ENCODE data around the gene ZAR1L. TPM values are rescaled to one million over a fixed set of nuclear protein-coding genes. Genes with fewer than 3 reads are reported as not detected.

Gene ZAR1L
- total and polyA plus RNA-seq, 9 of the 15 experiments (the other 6 are each of a cell fraction or from before 2014, with no cell fraction given), result not detected

DNA sequence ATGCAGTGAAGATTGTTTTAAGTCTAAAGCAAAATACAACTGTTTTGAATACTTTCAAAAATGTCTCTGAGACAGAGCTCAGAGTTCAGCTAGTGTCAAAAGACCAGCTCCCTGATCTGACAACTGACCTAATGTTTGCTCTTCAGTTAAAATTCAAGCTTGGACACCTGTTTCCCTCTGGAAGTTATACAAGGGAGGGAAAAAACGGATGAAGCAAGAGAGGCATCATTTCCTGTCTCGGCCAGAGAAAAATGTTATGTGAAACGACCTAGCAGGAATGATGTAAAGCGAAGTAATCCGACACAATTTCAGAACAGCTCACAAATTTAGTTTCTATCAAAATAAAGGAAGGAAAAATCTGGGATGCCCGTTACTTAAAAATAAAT lies 59.4 kb downstream of the ZAR1L start:
- H3K79me2 ChIP-seq (ENCODE audit: control insufficient read depth, insufficient read depth, low read length), result no peaks in the 10 kb centered on the region
- intact Hi-C loops (cut with micrococcal nuclease), result no loop called here
- WGBS (ENCODE audit: insufficient coverage, low coverage, missing lambda C conversion rate), result 0% methylated on average over 6 of the region's 6 CpGs
- POLR2A ChIA-PET, result no interaction called here
- H3K36me3 ChIP-seq (ENCODE audit: control insufficient read depth, insufficient read depth, low read length), result no peaks in the 10 kb centered on the region
- no peaks in the 10 kb centered on the region for H3K4me1 ChIP-seq (replicated peaks in 1 of 2; ENCODE audit: control insufficient read depth in 2 of 2, insufficient read depth in 2 of 2, low read length in 2 of 2)
- H3K27me3 ChIP-seq (ENCODE audit: control insufficient read depth in 2 of 2, insufficient read depth in 2 of 2, low read length in 2 of 2), result peaks cover 5 to 6% of the 10 kb centered on the region in 2 experiments; a peak in 3 of 5 replicates
- H3K4me3 ChIP-seq, result no peak overlapping the region
- no peak overlapping the region for H3K4me2 ChIP-seq (ENCODE audit: insufficient read depth, low read length)
- no peak overlapping the region for H3K27ac ChIP-seq (ENCODE audit: extremely low read depth, low read depth, low read length)
- FAIRE-seq (no peak), DNase-seq (ENCODE audit: extremely low read depth in 1 of 4, low spot score in 3 of 4) (no peak), ATAC-seq (no peak)
- no peaks in the 10 kb centered on the region for H3K9me1 ChIP-seq (ENCODE audit: control insufficient read depth, insufficient read depth, low read length)
- H3K9me3 ChIP-seq (replicated peaks; ENCODE audit: control insufficient read depth, insufficient read depth, low read depth, low read length), result no peaks in the 10 kb centered on the region
- TF ChIP-seq GABPA (tag; conservative IDR thresholded peaks at IDR 0.05; ENCODE audit: low read depth) (peak; percentile 38; the same call in 1 of the 2 replicates), CEBPG (CRISPR knock-in tag; IDR thresholded peaks at IDR 0.05) (no peak), CEBPG (tag; conservative IDR thresholded peaks at IDR 0.05 in 1 of 2, IDR thresholded peaks at IDR 0.05 in 1 of 2) (peak in 1 of 2 experiments; percentile 64; a peak in 2 of 4 replicates), ZNF146 (CRISPR knock-in tag; IDR thresholded peaks at IDR 0.05; ENCODE audit: unreplicated experiment) (no peak), BRD4 (IDR thresholded peaks at IDR 0.05) (no peak)
- no peak overlapping the region for H2AFZ ChIP-seq (ENCODE audit: low read depth, low read length)
- in situ Hi-C loops (cut with MboI), result no loop called here
- CTCF ChIA-PET (ENCODE audit: low intra/inter-chr PET ratio), result no interaction called here
- H3K9ac ChIP-seq (ENCODE audit: insufficient read depth in 1 of 2, low read depth in 2 of 2, low read length in 2 of 2), result no peak overlapping the region
- BruUV-seq (replicated peaks), result no TSS peak
- no peaks in the 10 kb centered on the region for H4K20me1 ChIP-seq (replicated peaks; ENCODE audit: control insufficient read depth, insufficient read depth, low read length)

DNA sequence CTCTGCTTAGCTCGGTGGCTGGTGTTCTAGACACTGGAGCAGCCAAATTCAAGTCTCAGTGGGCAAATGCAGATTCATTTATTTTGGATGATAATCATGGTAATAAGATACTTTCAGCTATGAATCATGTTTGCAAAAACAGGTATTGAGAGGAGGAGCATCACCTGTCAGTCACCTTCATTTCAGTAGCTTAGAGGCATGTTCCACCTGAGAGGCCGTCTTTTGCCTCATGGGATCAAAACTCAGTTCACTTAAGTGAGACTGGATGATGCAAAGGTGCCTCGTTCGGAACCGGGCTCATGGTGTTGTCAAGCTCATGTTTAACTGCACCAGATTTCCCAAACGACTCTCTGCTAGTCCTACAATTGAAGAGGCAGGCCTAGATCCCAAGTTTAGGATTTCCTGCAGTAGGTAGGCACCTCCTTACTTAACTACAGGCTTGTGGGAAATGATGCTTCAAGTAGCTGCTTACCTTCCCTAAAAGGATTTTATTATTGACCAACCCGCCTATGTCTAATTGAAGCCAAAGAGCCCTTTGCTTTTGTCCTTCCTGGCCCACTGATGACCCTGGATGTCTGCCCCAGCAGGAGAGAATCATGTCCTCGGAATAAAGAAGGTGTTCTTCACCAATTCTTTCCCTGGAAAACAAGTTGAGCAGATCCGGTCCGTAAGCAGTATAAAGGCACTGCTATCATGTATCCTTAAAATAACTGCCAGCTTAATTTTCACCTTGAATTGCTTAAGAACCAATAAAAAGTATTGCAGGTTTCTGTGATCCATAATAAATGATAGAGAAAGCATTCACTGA lies 60.0 kb downstream of the ZAR1L start:
- ATAC-seq, result no peak
- Histone ChIP-seq H3K79me2 (ENCODE audit: control insufficient read depth, insufficient read depth, low read length) (no peaks in the 10 kb centered on the region), H3K9me1 (ENCODE audit: control insufficient read depth, insufficient read depth, low read length) (no peaks in the 10 kb centered on the region), H2AFZ (ENCODE audit: low read depth, low read length) (no peak overlapping the region), H3K4me1 (replicated peaks in 1 of 2; ENCODE audit: control insufficient read depth in 2 of 2, insufficient read depth in 2 of 2, low read length in 2 of 2) (no peaks in the 10 kb centered on the region), H3K9me3 (replicated peaks; ENCODE audit: control insufficient read depth, insufficient read depth, low read depth, low read length) (no peaks in the 10 kb centered on the region), H3K4me2 (ENCODE audit: insufficient read depth, low read length) (no peak overlapping the region), H3K36me3 (ENCODE audit: control insufficient read depth, insufficient read depth, low read length) (no peaks in the 10 kb centered on the region), H4K20me1 (replicated peaks; ENCODE audit: control insufficient read depth, insufficient read depth, low read length) (no peaks in the 10 kb centered on the region), H3K4me3 (no peak overlapping the region), H3K27ac (ENCODE audit: extremely low read depth, low read depth, low read length) (no peak overlapping the region), H3K9ac (ENCODE audit: insufficient read depth in 1 of 2, low read depth in 2 of 2, low read length in 2 of 2) (no peak overlapping the region), H3K27me3 (ENCODE audit: control insufficient read depth in 2 of 2, insufficient read depth in 2 of 2, low read length in 2 of 2) (peaks cover 5 to 7% of the 10 kb centered on the region in 2 experiments; a peak in 4 of 5 replicates)
- CTCF ChIA-PET (ENCODE audit: low intra/inter-chr PET ratio), result no interaction called here
- WGBS (ENCODE audit: insufficient coverage, low coverage, missing lambda C conversion rate), result 1% methylated on average over 7 of the region's 10 CpGs
- in situ Hi-C loops (cut with MboI), result no loop called here
- POLR2A ChIA-PET, result interaction anchor here (0.7 kb wide), 1 partner anchor 493 kb away, joined by 3 read pairs; no protein-coding TSS in a partner anchor
- intact Hi-C loops (cut with micrococcal nuclease), result no loop called here
- BruUV-seq (replicated peaks), result no TSS peak
- DNase-seq (ENCODE audit: extremely low read depth in 1 of 4, low spot score in 3 of 4), result no peak
- FAIRE-seq, result no peak
- no peak for TF ChIP-seq PRDM10 (IDR thresholded peaks at IDR 0.05; ENCODE audit: partially characterized antibody)
- no peak for TF ChIP-seq KLF6 (CRISPR knock-in tag; IDR thresholded peaks at IDR 0.05; ENCODE audit: borderline replicate concordance)
- no peak for TF ChIP-seq U2AF2 (optimal IDR thresholded peaks at IDR 0.05; ENCODE audit: low read depth, low read length)
- no peak for TF ChIP-seq ZBTB5 (IDR thresholded peaks at IDR 0.05)

Data from K562 (cell line).